ENCODE results near the gene SLC26A1. TPM values are rescaled to one million over a fixed set of nuclear protein-coding genes. Genes with fewer than 3 reads are reported as not detected.

The SLC26A1 gene
- total RNA-seq, 2 experiments from 2014 or later = 0.30 TPM; not detected in 1

DNA sequence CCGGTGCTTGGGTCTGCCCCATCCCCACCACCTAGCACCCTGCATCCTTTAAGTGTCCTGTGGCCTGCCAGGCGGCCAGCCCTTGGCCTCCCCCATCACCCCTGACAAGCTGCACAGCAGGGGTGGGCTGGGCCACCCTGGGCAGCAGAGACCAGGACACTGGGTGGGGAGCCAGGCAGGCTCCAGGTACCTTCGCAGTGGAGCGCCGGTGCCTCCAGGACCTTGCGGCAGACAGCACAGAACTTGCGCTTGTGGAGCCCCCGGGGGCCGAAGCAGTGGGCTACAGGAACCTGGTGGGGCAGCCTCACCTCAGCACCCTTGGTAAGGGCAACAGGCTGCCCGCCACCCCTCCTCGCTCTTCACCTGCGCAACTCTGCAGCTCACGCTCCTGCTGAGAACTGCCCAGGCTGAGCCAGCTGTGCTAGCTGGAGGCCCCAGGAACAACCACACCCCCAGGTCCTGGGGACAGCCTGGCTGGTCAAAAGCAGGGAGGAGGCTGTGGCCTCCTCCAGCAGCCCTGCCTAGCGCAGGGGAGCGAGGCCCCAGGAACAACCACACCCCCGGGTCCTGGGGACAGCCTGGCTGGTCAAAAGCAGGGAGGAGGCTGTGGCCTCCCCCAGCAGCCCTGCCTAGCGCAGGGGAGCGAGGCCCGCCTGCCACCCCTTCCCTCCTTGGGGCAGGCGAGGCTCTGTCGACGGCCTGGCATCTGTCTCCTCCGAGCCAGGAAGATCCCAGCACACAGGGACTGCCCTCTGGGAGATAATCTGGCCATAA is 24.4 kb downstream of the SLC26A1 start:
- CTCF ChIA-PET (ENCODE audit: unreplicated experiment) = no interaction called here

DNA sequence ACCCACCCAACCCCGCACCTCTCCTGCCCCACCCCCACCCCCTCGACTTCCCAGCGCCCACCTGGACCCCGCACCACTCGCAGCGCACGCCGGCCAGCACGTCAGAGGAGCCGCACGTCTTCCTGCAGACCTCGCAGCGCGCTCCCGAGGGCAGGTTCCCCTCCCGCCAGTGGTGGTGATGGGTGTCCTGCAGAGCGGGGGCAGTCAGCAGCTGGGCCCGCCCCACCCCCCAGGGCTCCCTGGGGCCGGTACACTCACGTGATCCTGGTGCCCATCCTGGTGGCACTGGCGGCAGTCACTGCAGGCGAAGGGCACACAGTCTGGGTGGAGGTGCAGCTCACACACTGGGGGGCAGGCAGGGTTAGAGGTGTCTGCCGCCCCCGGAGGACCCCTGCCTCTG is 25.0 kb downstream of the SLC26A1 start:
- BruUV-seq (replicated peaks) = no TSS peak
- Histone ChIP-seq H2AFZ (ENCODE audit: low read length) (no peak overlapping the region), H3K9me2 (ENCODE audit: insufficient read depth, low read length) (no peaks in the 10 kb centered on the region), H3K79me2 (ENCODE audit: insufficient read depth, low read depth, low read length) (no peaks in the 10 kb centered on the region), H3K4me1 (ENCODE audit: insufficient read depth, low read length, poor library complexity, severe bottlenecking) (peaks cover 7% of the 10 kb centered on the region), H3K27ac (ENCODE audit: low read depth, low read length, poor library complexity, severe bottlenecking) (no peak overlapping the region), H4K20me1 (ENCODE audit: insufficient read depth, low read length) (no peaks in the 10 kb centered on the region), H3K9me3 (ENCODE audit: low read length) (no peaks in the 10 kb centered on the region), H3K36me3 (ENCODE audit: insufficient read depth, low read length) (no peaks in the 10 kb centered on the region), H3K4me2 (ENCODE audit: low read length) (no peak overlapping the region), H3K4me3 (ENCODE audit: low read depth, low read length, poor library complexity, severe bottlenecking) (no peak overlapping the region)
- TF ChIP-seq, protein P1, sequence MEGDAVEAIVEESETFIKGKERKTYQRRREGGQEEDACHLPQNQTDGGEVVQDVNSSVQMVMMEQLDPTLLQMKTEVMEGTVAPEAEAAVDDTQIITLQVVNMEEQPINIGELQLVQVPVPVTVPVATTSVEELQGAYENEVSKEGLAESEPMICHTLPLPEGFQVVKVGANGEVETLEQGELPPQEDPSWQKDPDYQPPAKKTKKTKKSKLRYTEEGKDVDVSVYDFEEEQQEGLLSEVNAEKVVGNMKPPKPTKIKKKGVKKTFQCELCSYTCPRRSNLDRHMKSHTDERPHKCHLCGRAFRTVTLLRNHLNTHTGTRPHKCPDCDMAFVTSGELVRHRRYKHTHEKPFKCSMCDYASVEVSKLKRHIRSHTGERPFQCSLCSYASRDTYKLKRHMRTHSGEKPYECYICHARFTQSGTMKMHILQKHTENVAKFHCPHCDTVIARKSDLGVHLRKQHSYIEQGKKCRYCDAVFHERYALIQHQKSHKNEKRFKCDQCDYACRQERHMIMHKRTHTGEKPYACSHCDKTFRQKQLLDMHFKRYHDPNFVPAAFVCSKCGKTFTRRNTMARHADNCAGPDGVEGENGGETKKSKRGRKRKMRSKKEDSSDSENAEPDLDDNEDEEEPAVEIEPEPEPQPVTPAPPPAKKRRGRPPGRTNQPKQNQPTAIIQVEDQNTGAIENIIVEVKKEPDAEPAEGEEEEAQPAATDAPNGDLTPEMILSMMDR (conservative IDR thresholded peaks at IDR 0.05; ENCODE audit: low read length) = no peak
- no peak for TF ChIP-seq EZH2phosphoT487 (IDR thresholded peaks at IDR 0.05; ENCODE audit: borderline replicate concordance, low read depth, low read length)
- no peak for DNase-seq (ENCODE audit: low spot score)
- ChIA-PET CTCF (ENCODE audit: unreplicated experiment) (no interaction called here), POLR2A (no interaction called here)
- intact Hi-C loops (cut with micrococcal nuclease; ENCODE audit: unreplicated experiment) = no loop called here

More for the DNA sequence above, 24.4 kb downstream of the SLC26A1 start:
- H3K4me1 ChIP-seq (ENCODE audit: insufficient read depth, low read length, poor library complexity, severe bottlenecking) = peaks cover 7% of the 10 kb centered on the region
- H3K79me2 ChIP-seq (ENCODE audit: insufficient read depth, low read depth, low read length) = no peaks in the 10 kb centered on the region
- POLR2A ChIA-PET = no interaction called here
- H2AFZ ChIP-seq (ENCODE audit: low read length) = no peak overlapping the region
- BruUV-seq (replicated peaks) = no TSS peak
- intact Hi-C loops (cut with micrococcal nuclease; ENCODE audit: unreplicated experiment) = no loop called here
- H3K27ac ChIP-seq (ENCODE audit: low read depth, low read length, poor library complexity, severe bottlenecking) = no peak overlapping the region
- TF ChIP-seq, protein P1 (conservative IDR thresholded peaks at IDR 0.05; ENCODE audit: low read length) = no peak
- TF ChIP-seq EZH2phosphoT487 (IDR thresholded peaks at IDR 0.05; ENCODE audit: borderline replicate concordance, low read depth, low read length) = no peak
- H3K36me3 ChIP-seq (ENCODE audit: insufficient read depth, low read length) = no peaks in the 10 kb centered on the region
- no peak overlapping the region for H3K4me3 ChIP-seq (ENCODE audit: low read depth, low read length, poor library complexity, severe bottlenecking)
- no peaks in the 10 kb centered on the region for H4K20me1 ChIP-seq (ENCODE audit: insufficient read depth, low read length)
- DNase-seq (ENCODE audit: low spot score) = no peak
- no peak overlapping the region for H3K4me2 ChIP-seq (ENCODE audit: low read length)
- H3K9me2 ChIP-seq (ENCODE audit: insufficient read depth, low read length) = no peaks in the 10 kb centered on the region
- H3K9me3 ChIP-seq (ENCODE audit: low read length) = no peaks in the 10 kb centered on the region

Measured in OCI-LY7 (cell line).